Uterus (tissue), 4 donors: ENCODE data around the gene ADCYAP1. TPM values are rescaled to one million over a fixed set of nuclear protein-coding genes. Genes with fewer than 3 reads are reported as not detected.

ENCODE experiments used
- DNase-seq, 2 donors: peaks; one replicate each; pipeline ENCODE4 v3.0.0-alpha.2; 2019 to 2020
- H3K27ac ChIP-seq, 2 donors: fragments of 200-600 bp; sonication (generic); 1 replicate in 1 of 2; 2 replicates in 1 of 2; pipeline ENCODE4 v1.5.1; 2016 to 2018
- H3K27me3 ChIP-seq, 2 donors: fragments of 200-600 bp; sonication (generic); one replicate each; pipeline ENCODE4 v1.5.1; 2018 to 2019; ENCODE audit warnings: control low read depth in 1 of 2
- H3K36me3 ChIP-seq, 2 donors: fragments of 200-600 bp; sonication (generic); one replicate each; pipeline ENCODE4 v1.5.1; 2019; ENCODE audit warnings: control low read depth in 1 of 2
- H3K4me1 ChIP-seq, 2 donors: fragments of 200-600 bp; sonication (generic); one replicate each; pipeline ENCODE4 v1.5.1; 2018 to 2019; ENCODE audit warnings: control low read depth in 1 of 2
- H3K4me3 ChIP-seq, 2 donors: fragments of 200-600 bp; sonication (generic); 1 replicate in 1 of 2; 2 replicates in 1 of 2; pipeline ENCODE4 v1.5.1; 2018 to 2019; ENCODE audit warnings: mild to moderate bottlenecking in 1 of 2
- H3K9me3 ChIP-seq, 2 donors: fragments of 200-600 bp; sonication (generic); one replicate each; pipeline ENCODE4 v1.5.1; 2019; ENCODE audit warnings: control low read depth in 1 of 2
- POLR2A ChIP-seq, 2 donors: fragments of 450-650 bp; IDR thresholded peaks; one replicate each; pipeline ENCODE4 v1.6.1; 2016; ENCODE audit warnings: antibody characterized with exemption in 2 of 2, mild to moderate bottlenecking in 1 of 2, moderate library complexity in 1 of 2
- intact Hi-C: fragments of 100-400 bp; cut with DNase I; formaldehyde crosslinking; loops from one replicate; pipeline ENCODE4 v1.15.1; 2023; ENCODE audit warnings: low total_unique reads
- total RNA-seq, 4 donors: library from RNA; depleted of rRNA in 3 of 4; stranded (reverse); fragments of >200 nt in 3 of 4; gene quantifications; one replicate each; pipeline versions ENCODE4 v1.1.0 to v1.2.4, GENCODE V29; 2014 to 2023
- TF ChIP-seq, protein P1 (sequence below), 4 experiments: fragments of 200-600 bp in 2 of 4; fragments of 450-650 bp in 2 of 4; sonication (generic) in 2 of 4; IDR thresholded peaks; one replicate each; pipeline ENCODE4 v1.5.1; 2016 to 2019; ENCODE audit warnings: antibody characterized with exemption in 4 of 4, mild to moderate bottlenecking in 2 of 4, moderate library complexity in 1 of 4
- donor health status: DM: yes; HTN: yes; CAD: no.

Gene ADCYAP1
- total RNA-seq, 4 donors from 2014 or later, result 0.49 to 1.5 (median 0.97) TPM; not detected in 1

DNA sequence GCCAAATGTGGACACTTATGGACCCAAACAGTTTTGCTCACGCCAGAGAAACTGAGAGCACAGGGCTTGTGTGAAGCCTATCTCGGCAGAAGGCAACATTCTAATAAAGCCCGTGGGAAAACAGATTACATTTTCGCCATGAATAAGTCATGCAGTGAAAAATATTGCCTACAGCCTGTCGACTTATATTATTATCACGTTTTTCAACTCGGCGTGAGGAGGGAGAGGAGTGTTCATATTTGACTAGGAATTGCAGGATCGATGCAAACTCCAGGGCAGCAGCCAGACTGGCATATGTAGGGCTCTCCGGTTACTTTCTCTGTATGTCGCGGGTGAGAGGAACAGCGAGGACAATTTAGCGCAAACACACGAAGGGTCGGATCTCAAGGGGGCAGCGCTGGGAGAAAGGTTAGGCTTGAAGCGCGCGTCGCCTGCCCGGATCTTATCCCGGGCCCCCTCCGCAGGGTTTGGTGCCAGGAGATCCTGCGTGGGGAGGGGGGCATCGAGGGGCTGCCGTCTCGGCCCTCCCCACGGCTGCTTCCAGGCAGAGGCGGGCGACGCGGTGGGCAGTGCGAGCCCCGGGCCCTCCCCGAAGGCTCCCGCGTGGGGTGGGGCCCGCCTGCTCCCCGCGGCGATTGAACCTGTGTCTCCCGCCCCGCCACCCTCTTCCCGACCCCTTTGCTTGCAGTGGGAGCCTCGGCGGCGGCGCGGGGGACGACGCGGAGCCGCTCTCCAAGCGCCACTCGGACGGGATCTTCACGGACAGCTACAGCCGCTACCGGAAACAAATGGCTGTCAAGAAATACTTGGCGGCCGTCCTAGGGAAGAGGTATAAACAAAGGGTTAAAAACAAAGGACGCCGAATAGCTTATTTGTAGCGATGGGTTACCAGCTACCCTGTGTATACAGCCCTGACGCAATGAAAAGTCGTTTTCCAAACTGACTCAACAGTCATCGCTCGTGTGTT, 4.4 kb downstream of the ADCYAP1 start:
- Histone ChIP-seq H3K4me1 (peaks cover 0 to 11% of the 10 kb centered on the region in 2 donors), H3K36me3 (no peaks in the 10 kb centered on the region), H3K27ac (no peak overlapping the region), H3K9me3 (no peaks in the 10 kb centered on the region), H3K4me3 (no peak overlapping the region), H3K27me3 (peaks cover 24 to 51% of the 10 kb centered on the region in 2 donors)
- DNase-seq, result no peak
- TF ChIP-seq POLR2A (IDR thresholded peaks at IDR 0.05), result no peak
- TF ChIP-seq, protein P1, sequence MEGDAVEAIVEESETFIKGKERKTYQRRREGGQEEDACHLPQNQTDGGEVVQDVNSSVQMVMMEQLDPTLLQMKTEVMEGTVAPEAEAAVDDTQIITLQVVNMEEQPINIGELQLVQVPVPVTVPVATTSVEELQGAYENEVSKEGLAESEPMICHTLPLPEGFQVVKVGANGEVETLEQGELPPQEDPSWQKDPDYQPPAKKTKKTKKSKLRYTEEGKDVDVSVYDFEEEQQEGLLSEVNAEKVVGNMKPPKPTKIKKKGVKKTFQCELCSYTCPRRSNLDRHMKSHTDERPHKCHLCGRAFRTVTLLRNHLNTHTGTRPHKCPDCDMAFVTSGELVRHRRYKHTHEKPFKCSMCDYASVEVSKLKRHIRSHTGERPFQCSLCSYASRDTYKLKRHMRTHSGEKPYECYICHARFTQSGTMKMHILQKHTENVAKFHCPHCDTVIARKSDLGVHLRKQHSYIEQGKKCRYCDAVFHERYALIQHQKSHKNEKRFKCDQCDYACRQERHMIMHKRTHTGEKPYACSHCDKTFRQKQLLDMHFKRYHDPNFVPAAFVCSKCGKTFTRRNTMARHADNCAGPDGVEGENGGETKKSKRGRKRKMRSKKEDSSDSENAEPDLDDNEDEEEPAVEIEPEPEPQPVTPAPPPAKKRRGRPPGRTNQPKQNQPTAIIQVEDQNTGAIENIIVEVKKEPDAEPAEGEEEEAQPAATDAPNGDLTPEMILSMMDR (IDR thresholded peaks at IDR 0.05), result no peak
- intact Hi-C loops, result no loop called here

DNA sequence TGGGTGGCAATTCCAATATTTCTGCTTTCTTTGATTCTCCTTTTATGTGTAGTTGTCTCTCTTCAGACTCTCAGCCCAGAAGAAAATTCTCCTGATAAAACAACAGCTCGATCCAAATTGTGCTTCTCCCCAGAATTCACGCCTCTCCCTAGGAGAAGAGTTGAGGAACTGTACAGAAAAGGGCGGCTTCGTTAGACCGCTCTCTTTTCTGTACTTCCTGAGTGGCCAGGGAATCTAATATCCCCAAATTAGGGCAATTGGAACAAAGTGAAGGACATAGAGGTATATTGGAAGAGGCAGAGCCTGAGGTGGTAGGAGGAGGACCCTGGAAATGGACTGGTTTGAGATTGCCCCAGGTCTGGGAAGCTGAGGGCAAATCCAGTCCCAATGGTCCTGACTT, 5.6 kb downstream of the ADCYAP1 start:
- peaks cover 21 to 42% of the 10 kb centered on the region in 2 donors for H3K27me3 ChIP-seq

DNA sequence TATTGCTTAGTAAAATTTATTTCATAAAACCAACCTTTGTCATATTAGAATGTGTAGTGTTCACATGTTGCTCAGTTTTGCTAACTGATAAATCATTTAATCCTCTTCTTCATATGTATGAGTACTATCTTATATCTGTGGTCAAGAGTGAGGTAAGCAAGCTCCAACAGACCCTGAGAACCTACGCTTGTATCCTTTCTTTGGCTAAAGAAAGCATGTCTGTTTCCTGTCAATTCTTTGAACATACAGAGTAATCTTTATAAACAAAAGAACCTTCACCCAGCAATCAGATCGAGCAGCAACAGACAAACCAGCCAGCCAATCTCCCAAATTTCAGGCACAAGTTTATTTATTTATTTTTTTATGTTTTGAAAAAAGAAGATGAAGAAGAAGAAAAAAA, 6.4 kb downstream of the ADCYAP1 start:
- TF ChIP-seq, protein P1 (IDR thresholded peaks at IDR 0.05), result no peak
- no peak for TF ChIP-seq POLR2A (IDR thresholded peaks at IDR 0.05)
- intact Hi-C loops, result no loop called here
- peaks cover 17 to 35% of the 10 kb centered on the region in 2 donors for H3K27me3 ChIP-seq

More for the DNA sequence above, 5.6 kb downstream of the ADCYAP1 start:
- TF ChIP-seq, protein P1 (IDR thresholded peaks at IDR 0.05), result no peak
- TF ChIP-seq POLR2A (IDR thresholded peaks at IDR 0.05), result no peak
- Histone ChIP-seq H3K27ac (no peak overlapping the region), H3K4me3 (no peak overlapping the region), H3K36me3 (no peaks in the 10 kb centered on the region), H3K4me1 (peaks cover 0 to 11% of the 10 kb centered on the region in 2 donors), H3K9me3 (no peaks in the 10 kb centered on the region)
- intact Hi-C loops, result no loop called here
- no peak for DNase-seq

DNA sequence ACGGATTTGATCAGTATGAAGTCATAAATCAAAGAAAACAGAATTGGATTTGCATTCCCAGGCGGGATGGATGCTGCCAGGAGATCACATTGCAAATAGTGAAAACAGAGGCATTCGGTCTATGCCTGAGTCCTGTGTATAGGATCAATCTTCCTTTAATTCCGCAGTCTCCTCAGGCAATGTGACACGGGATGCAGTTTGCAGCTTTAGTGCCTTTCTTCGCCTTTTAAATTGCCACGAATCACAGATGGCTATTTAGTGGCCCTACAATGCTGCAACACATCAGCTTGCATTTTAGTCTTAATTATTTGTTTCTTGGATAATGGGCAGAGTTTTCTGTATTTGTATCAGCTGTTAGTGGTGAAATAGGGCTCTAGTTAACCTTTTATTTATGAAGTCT, 6.8 kb downstream of the ADCYAP1 start:
- DNase-seq, result no peak
- Histone ChIP-seq H3K27ac (no peak overlapping the region), H3K27me3 (peaks cover 12 to 31% of the 10 kb centered on the region in 2 donors), H3K4me1 (peaks cover 0 to 11% of the 10 kb centered on the region in 2 donors), H3K36me3 (no peaks in the 10 kb centered on the region), H3K9me3 (no peaks in the 10 kb centered on the region), H3K4me3 (no peak overlapping the region)
- intact Hi-C loops, result no loop called here
- TF ChIP-seq POLR2A (IDR thresholded peaks at IDR 0.05), result no peak
- TF ChIP-seq, protein P1 (IDR thresholded peaks at IDR 0.05), result no peak

More for the DNA sequence above, 6.4 kb downstream of the ADCYAP1 start:
- H3K27ac ChIP-seq, result no peak overlapping the region
- H3K4me1 ChIP-seq, result peaks cover 0 to 11% of the 10 kb centered on the region in 2 donors
- no peaks in the 10 kb centered on the region for H3K9me3 ChIP-seq
- no peak for DNase-seq
- H3K4me3 ChIP-seq, result no peak overlapping the region
- no peaks in the 10 kb centered on the region for H3K36me3 ChIP-seq

DNA sequence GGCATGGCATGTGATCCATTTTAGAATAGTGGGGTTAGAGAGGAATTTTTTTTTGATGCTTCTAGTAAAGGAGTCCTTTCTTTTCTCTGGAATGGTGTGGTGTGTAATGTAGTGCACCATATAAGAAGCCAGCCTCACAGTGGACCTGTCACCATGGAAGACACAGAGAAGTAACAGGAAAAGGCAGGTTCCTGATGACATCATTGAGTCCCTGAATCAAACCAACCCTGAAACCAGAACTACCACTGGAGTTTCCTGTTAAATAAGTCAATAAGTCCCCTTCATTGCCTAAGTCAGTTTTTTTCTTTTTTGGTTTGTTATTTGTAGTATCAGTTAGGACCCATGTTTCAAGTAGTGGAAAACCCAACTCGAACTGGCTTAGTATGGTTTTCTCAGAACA, 11.9 kb downstream of the ADCYAP1 start:
- intact Hi-C loops, result no loop called here
- no peaks in the 10 kb centered on the region for H3K27me3 ChIP-seq

More for the DNA sequence above, 11.9 kb downstream of the ADCYAP1 start:
- H3K4me1 ChIP-seq, result no peaks in the 10 kb centered on the region
- no peaks in the 10 kb centered on the region for H3K9me3 ChIP-seq
- H3K27ac ChIP-seq, result no peak overlapping the region
- H3K36me3 ChIP-seq, result no peaks in the 10 kb centered on the region
- no peak overlapping the region for H3K4me3 ChIP-seq
- DNase-seq, result no peak
- no peak for TF ChIP-seq POLR2A (IDR thresholded peaks at IDR 0.05)
- TF ChIP-seq, protein P1 (IDR thresholded peaks at IDR 0.05), result no peak
